IPS-18a (cell line): Measurements from ENCODE around the gene ARID3C.
A peak's percentile ranks its signal among the peaks of the same experiment; 100 is the strongest.

Experiments
- H3K27ac ChIP-seq: one replicate; pipeline ENCODE4 v1.5.1; 2013; ENCODE audit warnings: low read length
- H3K27me3 ChIP-seq: one replicate; pipeline ENCODE4 v1.6.1; 2013; ENCODE audit warnings: mild to moderate bottlenecking, low read length; ENCODE audit not compliant: control insufficient read depth, insufficient read depth
- H3K36me3 ChIP-seq: one replicate; pipeline ENCODE4 v1.6.1; 2013; ENCODE audit warnings: low read depth, low read length; ENCODE audit not compliant: control insufficient read depth
- H3K4me1 ChIP-seq: one replicate; pipeline ENCODE4 v1.6.1; 2013; ENCODE audit warnings: low read depth, low read length; ENCODE audit not compliant: control insufficient read depth
- H3K4me3 ChIP-seq: one replicate; pipeline ENCODE4 v1.5.1; 2013; ENCODE audit warnings: low read length
- H3K9ac ChIP-seq: one replicate; pipeline ENCODE4 v1.6.1; 2013; ENCODE audit warnings: mild to moderate bottlenecking, low read length, moderate library complexity
- H3K9me3 ChIP-seq: one replicate; pipeline ENCODE4 v1.6.1; 2013; ENCODE audit warnings: low read depth, low read length; ENCODE audit not compliant: control insufficient read depth

The ARID3C gene

GRCh38 chr9:34662526-34663302, 33.8 kb upstream of the ARID3C start, which contains the start of gene CCL27:
Gene CCL27, minus strand, starts transcription at chr9:34662657. Its CDS starts 24 bp downstream, at chr9:34662633.
- H3K27ac ChIP-seq, result no peak within 1 kb of the TSS
- peaks cover 4% of the 10 kb centered on the region for H3K4me1 ChIP-seq
- H3K27me3 ChIP-seq, result no peaks in the 10 kb centered on the region
- no peaks in the 10 kb centered on the region for H3K36me3 ChIP-seq
- H3K9ac ChIP-seq, result no peak within 1 kb of the TSS
- H3K9me3 ChIP-seq, result no peaks in the 10 kb centered on the region
- no peak within 1 kb of the TSS for H3K4me3 ChIP-seq

- no peaks in the 10 kb centered on the region for H3K36me3 ChIP-seq
- no peak overlapping the region for H3K9ac ChIP-seq
- no peak overlapping the region for H3K27ac ChIP-seq
- no peak overlapping the region for H3K4me3 ChIP-seq
- no peaks in the 10 kb centered on the region for H3K9me3 ChIP-seq
- no peaks in the 10 kb centered on the region for H3K27me3 ChIP-seq
- H3K4me1 ChIP-seq, result peaks cover 3% of the 10 kb centered on the region
Measured at GRCh38 chr9:34659592-34660253, 30.9 kb upstream of the ARID3C start.

GRCh38 chr9:34658461-34658860, 29.6 kb upstream of the ARID3C start:
- Histone ChIP-seq H3K27ac (no peak overlapping the region), H3K36me3 (no peaks in the 10 kb centered on the region), H3K27me3 (no peaks in the 10 kb centered on the region), H3K9ac (no peak overlapping the region), H3K4me3 (no peak overlapping the region), H3K4me1 (peaks cover 8% of the 10 kb centered on the region), H3K9me3 (no peaks in the 10 kb centered on the region)

- Histone ChIP-seq H3K4me3 (no peak overlapping the region), H3K27me3 (no peaks in the 10 kb centered on the region), H3K36me3 (no peaks in the 10 kb centered on the region), H3K27ac (no peak overlapping the region), H3K9me3 (no peaks in the 10 kb centered on the region), H3K9ac (no peak overlapping the region), H3K4me1 (peaks cover 22% of the 10 kb centered on the region)
Measured at GRCh38 chr9:34656992-34657391, 28.1 kb upstream of the ARID3C start.

- H3K9me3 ChIP-seq, result no peaks in the 10 kb centered on the region
- H3K4me1 ChIP-seq, result peaks cover 27% of the 10 kb centered on the region
- H3K36me3 ChIP-seq, result no peaks in the 10 kb centered on the region
- no peak overlapping the region for H3K4me3 ChIP-seq
- H3K27ac ChIP-seq, result no peak overlapping the region
- H3K27me3 ChIP-seq, result no peaks in the 10 kb centered on the region
- H3K9ac ChIP-seq, result no peak overlapping the region
Measured at GRCh38 chr9:34655394-34655793, 26.5 kb upstream of the ARID3C start.

- no peak overlapping the region for H3K4me3 ChIP-seq
- no peak overlapping the region for H3K9ac ChIP-seq
- H3K27me3 ChIP-seq, result no peaks in the 10 kb centered on the region
- peaks cover 3% of the 10 kb centered on the region for H3K36me3 ChIP-seq
- H3K4me1 ChIP-seq, result peaks cover 27% of the 10 kb centered on the region
- no peak overlapping the region for H3K27ac ChIP-seq
- no peaks in the 10 kb centered on the region for H3K9me3 ChIP-seq
Measured at GRCh38 chr9:34654323-34655051, 25.6 kb upstream of the ARID3C start.

- Histone ChIP-seq H3K36me3 (peaks cover 14% of the 10 kb centered on the region), H3K4me1 (peaks cover 27% of the 10 kb centered on the region), H3K9me3 (no peaks in the 10 kb centered on the region), H3K9ac (no peak overlapping the region), H3K27ac (no peak overlapping the region), H3K27me3 (no peaks in the 10 kb centered on the region), H3K4me3 (no peak overlapping the region)
Measured at GRCh38 chr9:34653151-34654072, 24.5 kb upstream of the ARID3C start.

- Histone ChIP-seq H3K36me3 (peaks cover 16% of the 10 kb centered on the region), H3K9me3 (no peaks in the 10 kb centered on the region), H3K27ac (no peak overlapping the region), H3K27me3 (no peaks in the 10 kb centered on the region), H3K9ac (no peak overlapping the region), H3K4me1 (peaks cover 29% of the 10 kb centered on the region), H3K4me3 (peak overlapping the region; percentile 12)
Measured at GRCh38 chr9:34652602-34653000, 23.7 kb upstream of the ARID3C start.

GRCh38 chr9:34651876-34652601, 23.2 kb upstream of the ARID3C start, which contains the start of gene IL11RA:
Gene IL11RA, plus strand, starts transcription at chr9:34652185. Its CDS starts 3,033 bp downstream, at chr9:34655218.
- Histone ChIP-seq H3K9ac (peak within 1 kb of the TSS; percentile 16), H3K27ac (no peak within 1 kb of the TSS), H3K36me3 (peaks cover 16% of the 10 kb centered on the region), H3K27me3 (no peaks in the 10 kb centered on the region), H3K4me1 (peaks cover 33% of the 10 kb centered on the region), H3K4me3 (peak within 1 kb of the TSS; percentile 51), H3K9me3 (no peaks in the 10 kb centered on the region)

GRCh38 chr9:34651321-34651720, 22.5 kb upstream of the ARID3C start:
- H3K4me3 ChIP-seq, result peak overlapping the region; percentile 51
- H3K27ac ChIP-seq, result no peak overlapping the region
- peaks cover 33% of the 10 kb centered on the region for H3K4me1 ChIP-seq
- peak overlapping the region; percentile 16 for H3K9ac ChIP-seq
- no peaks in the 10 kb centered on the region for H3K9me3 ChIP-seq
- H3K36me3 ChIP-seq, result peaks cover 16% of the 10 kb centered on the region
- H3K27me3 ChIP-seq, result no peaks in the 10 kb centered on the region
